ENCODE results near the gene DDAH1. TPM values are rescaled to one million over a fixed set of nuclear protein-coding genes. Genes with fewer than 3 reads are reported as not detected.
A peak's percentile ranks its signal among the peaks of the same experiment; 100 is the strongest.
"Not testable (repeated sequence)": the region's sequence is repeated elsewhere in the genome, so short reads cannot be mapped to it uniquely, and the experiment has no call there.

The DDAH1 gene
- total RNA-seq (2021): 36.0 and 36.3 TPM in 2 replicates
- long read RNA-seq, transcript DDAH1-201 (6 exons, 3,920 nt): major isoform, 26 of 38 reads
- long read RNA-seq, partial matches to known transcripts: 1 of 38 reads
- long read RNA-seq, other reads (novel, unspliced or antisense): 10 of 38 reads

DNA sequence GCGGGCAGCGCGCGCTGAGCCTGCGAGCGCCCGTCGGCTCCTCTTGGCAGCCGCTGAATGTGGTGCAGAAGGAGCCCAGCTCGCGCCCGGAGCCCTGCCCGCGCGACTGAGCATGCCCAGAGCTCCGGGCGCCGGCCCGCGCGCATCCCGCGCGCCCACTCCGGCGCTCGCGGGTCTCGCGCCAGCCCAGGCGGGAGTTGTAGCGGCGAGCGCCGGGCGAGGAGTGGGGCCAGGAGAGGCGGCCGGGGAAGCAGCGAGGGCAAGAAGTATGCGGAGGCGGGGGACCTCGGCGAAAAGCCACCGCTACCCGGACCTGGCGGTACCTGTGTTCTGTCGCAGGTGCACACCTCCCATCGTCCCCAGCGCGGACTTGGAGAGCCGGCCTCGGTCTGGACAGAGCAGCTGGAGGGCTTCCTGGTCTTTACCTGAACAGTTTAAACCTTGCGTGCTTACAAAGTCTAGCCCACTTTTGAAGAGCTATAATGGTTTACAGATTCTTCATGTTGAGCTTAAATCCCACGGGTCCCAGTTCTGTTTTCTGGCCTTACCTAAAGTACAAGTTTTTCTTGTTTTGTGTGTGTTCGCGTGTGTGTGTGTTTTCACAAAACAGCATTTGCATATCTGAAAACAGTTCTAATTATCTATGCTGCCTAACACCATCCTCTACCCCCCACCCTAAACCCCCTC is at the start of gene DDAH1:
DDAH1 (minus strand) TSS at position 61 of the 687 bp plus-strand sequence. CDS start 114 bp downstream, outside the sequence.
- Histone ChIP-seq H3K23ac (ENCODE audit: insufficient read length, low read depth, low read length) (no peak within 1 kb of the TSS), H3K79me1 (ENCODE audit: insufficient read depth, low read depth, low read length, poor library complexity, severe bottlenecking) (no peaks in the 10 kb centered on the region), H2BK12ac (ENCODE audit: insufficient read length, low read depth, low read length) (no peak within 1 kb of the TSS), H4K5ac (ENCODE audit: insufficient read length, low read depth, low read length) (no peak within 1 kb of the TSS), H3K9me3 (ENCODE audit: control insufficient read depth, low read depth, low read length) (no peaks in the 10 kb centered on the region), H3K14ac (ENCODE audit: insufficient read depth, low read length) (peak within 1 kb of the TSS; percentile 86), H4K91ac (ENCODE audit: insufficient read length, low read depth, low read length) (no peak within 1 kb of the TSS), H3K4ac (ENCODE audit: low read depth, low read length) (no peak within 1 kb of the TSS), H4K8ac (replicated peaks; ENCODE audit: insufficient read length, low read depth, low read length) (no peak within 1 kb of the TSS), H3K56ac (ENCODE audit: insufficient read length, low read depth, low read length) (no peak within 1 kb of the TSS), H3K79me2 (ENCODE audit: insufficient read depth, low read length) (peaks cover 2% of the 10 kb centered on the region; the same call in 1 of the 2 replicates), H4K20me1 (ENCODE audit: control insufficient read depth, insufficient read depth, insufficient read length) (no peaks in the 10 kb centered on the region), H2BK120ac (ENCODE audit: low read depth, low read length, poor library complexity, severe bottlenecking) (no peak within 1 kb of the TSS), H3K18ac (ENCODE audit: insufficient read length, low read depth, low read length) (peak within 1 kb of the TSS; percentile 73), H3K23me2 (ENCODE audit: insufficient read length, low read depth, low read length, poor library complexity, severe bottlenecking) (peaks cover 5% of the 10 kb centered on the region), H2BK5ac (ENCODE audit: insufficient read length, low read length) (no peak within 1 kb of the TSS), H2AK5ac (ENCODE audit: insufficient read length, low read length) (no peak within 1 kb of the TSS), H3K4me1 (ENCODE audit: insufficient read depth, low read length) (no peaks in the 10 kb centered on the region; the same call in 1 of the 2 replicates), H3K27ac (ENCODE audit: insufficient read length, low read depth, low read length) (no peak within 1 kb of the TSS), H3K27me3 (ENCODE audit: insufficient read depth, low read length) (peaks cover 7% of the 10 kb centered on the region; the same call in 1 of the 2 replicates), H3K4me2 (ENCODE audit: insufficient read depth, insufficient read length, low read length) (peak within 1 kb of the TSS; percentile 70), H2AFZ (ENCODE audit: low read length) (no peak within 1 kb of the TSS), H2BK15ac (ENCODE audit: low read depth, low read length) (no peak within 1 kb of the TSS), H2BK20ac (ENCODE audit: low read depth, low read length, poor library complexity, severe bottlenecking) (no peak within 1 kb of the TSS), H3K9ac (ENCODE audit: extremely low read depth, insufficient read length, low read length) (peak within 1 kb of the TSS; percentile 64), H3T11ph (ENCODE audit: low read length) (no peak within 1 kb of the TSS)
- Mint-ChIP-seq H3K4me1 (peaks cover 33 to 34% of the 10 kb centered on the region in 2 experiments), H3K9me3 (no peaks in the 10 kb centered on the region), H3K36me3 (ENCODE audit: insufficient read depth in 1 of 3, low read depth in 3 of 3) (no peaks in the 10 kb centered on the region), H3K4me3 (peak within 1 kb of the TSS; percentile 61 to 79), H3K27me3 (ENCODE audit: low read depth) (peaks cover 33% of the 10 kb centered on the region), H3K27ac (no peak within 1 kb of the TSS)
- TF ChIP-seq, protein P1, sequence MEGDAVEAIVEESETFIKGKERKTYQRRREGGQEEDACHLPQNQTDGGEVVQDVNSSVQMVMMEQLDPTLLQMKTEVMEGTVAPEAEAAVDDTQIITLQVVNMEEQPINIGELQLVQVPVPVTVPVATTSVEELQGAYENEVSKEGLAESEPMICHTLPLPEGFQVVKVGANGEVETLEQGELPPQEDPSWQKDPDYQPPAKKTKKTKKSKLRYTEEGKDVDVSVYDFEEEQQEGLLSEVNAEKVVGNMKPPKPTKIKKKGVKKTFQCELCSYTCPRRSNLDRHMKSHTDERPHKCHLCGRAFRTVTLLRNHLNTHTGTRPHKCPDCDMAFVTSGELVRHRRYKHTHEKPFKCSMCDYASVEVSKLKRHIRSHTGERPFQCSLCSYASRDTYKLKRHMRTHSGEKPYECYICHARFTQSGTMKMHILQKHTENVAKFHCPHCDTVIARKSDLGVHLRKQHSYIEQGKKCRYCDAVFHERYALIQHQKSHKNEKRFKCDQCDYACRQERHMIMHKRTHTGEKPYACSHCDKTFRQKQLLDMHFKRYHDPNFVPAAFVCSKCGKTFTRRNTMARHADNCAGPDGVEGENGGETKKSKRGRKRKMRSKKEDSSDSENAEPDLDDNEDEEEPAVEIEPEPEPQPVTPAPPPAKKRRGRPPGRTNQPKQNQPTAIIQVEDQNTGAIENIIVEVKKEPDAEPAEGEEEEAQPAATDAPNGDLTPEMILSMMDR (conservative IDR thresholded peaks at IDR 0.05): no peak
- peak; percentile 74 for DNase-seq
- no CpG with 5 or more reads among the region's 56 CpGs for WGBS (ENCODE audit: extremely low coverage, insufficient read length, low lambda C conversion rate)

DNA sequence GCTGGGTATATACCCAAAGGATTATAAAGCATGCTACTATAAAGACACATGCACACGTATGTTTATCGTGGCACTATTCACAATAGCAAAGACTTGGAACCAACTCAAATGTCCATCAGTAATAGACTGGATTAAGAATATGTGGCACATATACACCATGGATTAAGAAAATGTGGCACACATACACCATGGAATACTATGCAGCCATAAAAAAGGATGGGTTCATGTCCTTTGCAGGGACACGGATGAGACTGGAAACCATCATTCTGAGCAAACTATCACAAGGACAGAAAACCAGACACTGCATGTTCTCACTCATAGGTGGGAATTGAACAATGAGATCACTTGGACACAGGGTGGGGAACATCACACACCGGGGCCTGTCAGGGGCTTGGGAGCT is 49.0 kb upstream of the DDAH1 start:
- WGBS (ENCODE audit: extremely low coverage, insufficient read length, low lambda C conversion rate): no CpG with 5 or more reads among the region's 4 CpGs
- H3K4me2 ChIP-seq (ENCODE audit: insufficient read depth, insufficient read length, low read length); H2BK120ac ChIP-seq (ENCODE audit: low read depth, low read length, poor library complexity, severe bottlenecking); H3K27ac Mint-ChIP-seq; H3T11ph ChIP-seq (ENCODE audit: low read length); H3K9me3 ChIP-seq (ENCODE audit: control insufficient read depth, low read depth, low read length); H3K4ac ChIP-seq (ENCODE audit: low read depth, low read length); H4K20me1 ChIP-seq (ENCODE audit: control insufficient read depth, insufficient read depth, insufficient read length); H2BK5ac ChIP-seq (ENCODE audit: insufficient read length, low read length); H4K91ac ChIP-seq (ENCODE audit: insufficient read length, low read depth, low read length); H3K56ac ChIP-seq (ENCODE audit: insufficient read length, low read depth, low read length); H3K27ac ChIP-seq (ENCODE audit: insufficient read length, low read depth, low read length); H4K8ac ChIP-seq (replicated peaks; ENCODE audit: insufficient read length, low read depth, low read length); DNase-seq; H3K79me1 ChIP-seq (ENCODE audit: insufficient read depth, low read depth, low read length, poor library complexity, severe bottlenecking); H4K5ac ChIP-seq (ENCODE audit: insufficient read length, low read depth, low read length); H2AK5ac ChIP-seq (ENCODE audit: insufficient read length, low read length); H3K14ac ChIP-seq (ENCODE audit: insufficient read depth, low read length); H2AFZ ChIP-seq (ENCODE audit: low read length); H3K27me3 Mint-ChIP-seq (ENCODE audit: low read depth); H2BK20ac ChIP-seq (ENCODE audit: low read depth, low read length, poor library complexity, severe bottlenecking); H3K18ac ChIP-seq (ENCODE audit: insufficient read length, low read depth, low read length); H3K23ac ChIP-seq (ENCODE audit: insufficient read length, low read depth, low read length); H3K27me3 ChIP-seq (ENCODE audit: insufficient read depth, low read length); H3K9me3 Mint-ChIP-seq; H2BK12ac ChIP-seq (ENCODE audit: insufficient read length, low read depth, low read length); H3K79me2 ChIP-seq (ENCODE audit: insufficient read depth, low read length); H3K36me3 Mint-ChIP-seq (ENCODE audit: insufficient read depth in 1 of 3, low read depth in 3 of 3); H3K4me1 Mint-ChIP-seq; H3K23me2 ChIP-seq (ENCODE audit: insufficient read length, low read depth, low read length, poor library complexity, severe bottlenecking); H2BK15ac ChIP-seq (ENCODE audit: low read depth, low read length); H3K4me3 Mint-ChIP-seq; H3K4me1 ChIP-seq (ENCODE audit: insufficient read depth, low read length); H3K9ac ChIP-seq (ENCODE audit: extremely low read depth, insufficient read length, low read length): not testable (repeated sequence)

Data from H9 (cell line).